Activated naive CD8-positive, alpha-beta T cell treated with anti-CD3 and anti-CD28 coated beads, Interleukin-2, amount 10 ng/mL, durations not matched to agents 7 days and 5 days (primary cell): ENCODE measurements around the gene WDR7. TPM values are rescaled to one million over a fixed set of nuclear protein-coding genes. Genes with fewer than 3 reads are reported as not detected.

Source experiments
- ATAC-seq: fragments of 150-1000 bp; cut with Tn5 transposase; one replicate; pipeline ENCODE4 v1.10.0; 2021; ENCODE audit warnings: low read depth, moderate library complexity
- POLR2A ChIA-PET: fragments of 350-600 bp; sonication (Branson Sonifier 250); formaldehyde crosslinking; loops from one replicate; lab custom pipeline; 2021; ENCODE audit warnings: antibody characterized with exemption; lab: Charles Lee
- DNase-seq: peaks from one replicate; pipeline ENCODE4 v3.0.0; 2021
- H3K27ac Mint-ChIP-seq: one replicate; pipeline ENCODE4 v1.8.0; 2022; ENCODE audit warnings: mild to moderate bottlenecking, mixed read lengths
- H3K27me3 Mint-ChIP-seq: one replicate; pipeline ENCODE4 v1.8.0; 2022; ENCODE audit warnings: mild to moderate bottlenecking, moderate library complexity, mixed read lengths
- H3K36me3 Mint-ChIP-seq: one replicate; pipeline ENCODE4 v1.8.0; 2021; ENCODE audit warnings: mild to moderate bottlenecking, mixed read lengths
- H3K4me1 Mint-ChIP-seq: one replicate; pipeline ENCODE4 v1.8.0; 2021; ENCODE audit warnings: mixed read lengths
- H3K4me3 Mint-ChIP-seq: one replicate; pipeline ENCODE4 v1.8.0; 2022; ENCODE audit warnings: mild to moderate bottlenecking, moderate library complexity, mixed read lengths
- H3K9me3 Mint-ChIP-seq: one replicate; pipeline ENCODE4 v1.8.0; 2021; ENCODE audit warnings: mixed read lengths
- total RNA-seq, 2 experiments: library from RNA; stranded (reverse); gene quantifications; one replicate each; pipeline ENCODE4 v1.2.3, GENCODE V29; 2021

WDR7 gene
- total RNA-seq, 2 experiments from 2014 or later = 42.8 to 43.1 TPM

DNA sequence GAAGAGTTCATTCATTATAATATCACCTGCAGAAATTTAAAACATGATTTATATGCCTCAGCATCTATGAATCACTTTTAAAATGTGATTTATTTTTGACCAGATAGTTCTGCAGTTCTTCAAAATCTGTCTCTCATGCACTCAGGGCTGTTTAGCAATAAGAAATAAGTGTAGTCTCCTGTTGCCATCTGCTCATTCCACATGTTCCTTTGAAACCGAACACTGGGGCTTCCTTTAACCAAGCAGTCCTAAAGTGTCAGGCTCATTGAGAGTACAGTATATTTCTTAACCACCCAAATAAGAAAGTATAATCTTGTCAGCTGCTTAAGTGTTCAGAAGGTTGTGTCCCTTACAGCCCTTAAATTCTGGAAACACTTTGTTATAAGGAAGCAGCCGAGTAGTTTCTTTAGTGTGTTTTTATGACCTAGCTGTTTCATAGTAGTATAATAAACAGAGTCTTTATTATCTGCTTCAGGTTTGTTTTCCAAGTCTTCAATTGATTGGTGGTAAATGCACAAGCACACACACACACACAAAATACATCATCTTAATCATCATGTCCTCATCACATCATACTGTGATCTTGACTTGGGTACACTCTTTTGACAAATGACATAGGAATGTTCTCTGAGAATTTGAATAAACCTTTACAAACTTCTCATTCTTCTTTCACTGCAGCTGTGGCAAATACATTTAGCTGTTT lies 10.4 kb downstream of the WDR7 start:
- no peak for DNase-seq
- H3K9me3 Mint-ChIP-seq = no peaks in the 10 kb centered on the region
- ATAC-seq = no peak
- peaks cover 16% of the 10 kb centered on the region for H3K36me3 Mint-ChIP-seq
- no peak overlapping the region for H3K4me3 Mint-ChIP-seq
- no peak overlapping the region for H3K27ac Mint-ChIP-seq
- POLR2A ChIA-PET = interaction anchor here (1.4 to 2.2 kb wide), 2 partner anchors 10 to 48 kb away, joined by 3 to 9 read pairs; partner anchors contain the start of gene WDR7
- peaks cover 11% of the 10 kb centered on the region for H3K4me1 Mint-ChIP-seq
- no peaks in the 10 kb centered on the region for H3K27me3 Mint-ChIP-seq

DNA sequence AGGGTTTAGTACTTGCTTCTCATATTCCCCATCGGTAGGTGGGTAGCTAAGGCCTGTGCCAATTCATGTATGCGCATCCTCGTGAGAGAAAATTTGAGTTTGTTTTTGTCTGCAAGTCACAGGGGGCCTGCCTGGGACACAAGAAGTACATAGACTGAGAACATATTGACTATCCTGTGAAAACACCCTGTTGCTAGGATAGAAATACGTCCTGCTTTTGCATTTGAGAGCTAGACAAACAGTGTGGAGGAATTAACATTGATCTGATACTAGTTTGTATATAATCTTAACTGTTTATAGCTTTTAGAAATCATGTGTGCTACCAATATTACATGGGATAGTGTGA lies 10.9 kb downstream of the WDR7 start:
- Mint-ChIP-seq H3K4me1 (peaks cover 11% of the 10 kb centered on the region), H3K36me3 (peaks cover 16% of the 10 kb centered on the region), H3K27me3 (no peaks in the 10 kb centered on the region), H3K27ac (no peak overlapping the region), H3K9me3 (no peaks in the 10 kb centered on the region), H3K4me3 (no peak overlapping the region)
- no peak for ATAC-seq
- POLR2A ChIA-PET = interaction anchor here (2.2 kb wide), 1 partner anchor 11 kb away, joined by 9 read pairs; the partner anchor contains the start of gene WDR7
- no peak for DNase-seq

DNA sequence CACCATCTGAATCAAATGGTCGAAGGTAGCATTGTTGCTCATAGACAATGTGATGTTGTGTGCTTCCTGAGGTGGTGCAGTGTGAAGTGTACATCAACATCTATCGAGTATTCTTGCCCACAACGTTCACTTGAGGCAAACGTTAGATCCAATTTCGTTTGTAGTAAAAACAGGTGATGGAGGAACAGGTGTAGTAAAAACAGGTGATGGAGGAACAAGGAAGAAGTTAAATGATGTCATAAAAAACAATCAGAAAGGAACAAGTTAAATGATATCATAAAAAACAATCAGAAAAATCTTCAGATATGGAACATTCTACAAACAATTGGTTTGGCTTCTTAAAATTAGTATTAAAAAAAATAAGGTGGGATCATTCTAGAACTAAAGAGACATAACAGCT lies 11.3 kb downstream of the WDR7 start:
- peaks cover 11% of the 10 kb centered on the region for H3K4me1 Mint-ChIP-seq
- H3K9me3 Mint-ChIP-seq = no peaks in the 10 kb centered on the region
- POLR2A ChIA-PET = interaction anchor here (2.2 kb wide), 1 partner anchor 11 kb away, joined by 9 read pairs; the partner anchor contains the start of gene WDR7

GRCh38 chr18:56662902-56663301 lies 11.7 kb downstream of the WDR7 start:
- Mint-ChIP-seq H3K9me3 (no peaks in the 10 kb centered on the region), H3K4me1 (peaks cover 11% of the 10 kb centered on the region), H3K27ac (no peak overlapping the region), H3K36me3 (peaks cover 14% of the 10 kb centered on the region), H3K4me3 (no peak overlapping the region), H3K27me3 (no peaks in the 10 kb centered on the region)
- ATAC-seq (no peak), DNase-seq (no peak)
- POLR2A ChIA-PET = interaction anchor here (2.2 kb wide), 1 partner anchor 11 kb away, joined by 9 read pairs; the partner anchor contains the start of gene WDR7

More for the DNA sequence above, 11.3 kb downstream of the WDR7 start:
- no peak overlapping the region for H3K4me3 Mint-ChIP-seq
- peaks cover 16% of the 10 kb centered on the region for H3K36me3 Mint-ChIP-seq
- ATAC-seq = no peak
- H3K27ac Mint-ChIP-seq = no peak overlapping the region
- no peak for DNase-seq
- H3K27me3 Mint-ChIP-seq = no peaks in the 10 kb centered on the region

DNA sequence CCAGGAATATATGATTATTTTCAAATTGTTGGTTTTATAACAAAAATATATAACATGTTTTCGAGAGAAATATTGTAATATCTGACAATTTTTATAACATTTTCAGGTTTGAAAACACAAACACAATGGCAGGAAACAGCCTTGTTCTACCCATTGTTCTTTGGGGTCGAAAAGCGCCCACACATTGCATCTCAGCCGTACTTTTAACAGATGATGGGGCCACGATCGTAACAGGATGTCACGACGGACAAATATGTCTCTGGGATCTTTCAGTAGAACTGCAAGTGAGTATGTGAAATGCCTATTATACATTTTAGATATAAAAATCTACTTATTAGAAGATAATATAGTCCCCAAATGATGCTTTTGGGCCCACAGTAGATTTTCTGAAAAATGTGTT lies 21.2 kb downstream of the WDR7 start:
- peaks cover 14% of the 10 kb centered on the region for H3K4me1 Mint-ChIP-seq
- DNase-seq (no peak), ATAC-seq (no peak)
- peaks cover 17% of the 10 kb centered on the region for H3K36me3 Mint-ChIP-seq
- H3K27me3 Mint-ChIP-seq = no peaks in the 10 kb centered on the region
- POLR2A ChIA-PET = no interaction called here
- no peak overlapping the region for H3K27ac Mint-ChIP-seq
- H3K9me3 Mint-ChIP-seq = no peaks in the 10 kb centered on the region
- no peak overlapping the region for H3K4me3 Mint-ChIP-seq

GRCh38 chr18:56672981-56673380 lies 21.8 kb downstream of the WDR7 start:
- POLR2A ChIA-PET = no interaction called here
- no peaks in the 10 kb centered on the region for H3K9me3 Mint-ChIP-seq
- H3K36me3 Mint-ChIP-seq = peaks cover 21% of the 10 kb centered on the region
- H3K27ac Mint-ChIP-seq = no peak overlapping the region
- ATAC-seq (no peak), DNase-seq (no peak)
- H3K27me3 Mint-ChIP-seq = no peaks in the 10 kb centered on the region
- peaks cover 14% of the 10 kb centered on the region for H3K4me1 Mint-ChIP-seq
- H3K4me3 Mint-ChIP-seq = no peak overlapping the region

GRCh38 chr18:56676639-56677038 lies 25.5 kb downstream of the WDR7 start:
- Mint-ChIP-seq H3K4me1 (peaks cover under 1% of the 10 kb centered on the region), H3K27ac (no peak overlapping the region), H3K36me3 (peaks cover 25% of the 10 kb centered on the region), H3K4me3 (no peak overlapping the region), H3K27me3 (no peaks in the 10 kb centered on the region), H3K9me3 (no peaks in the 10 kb centered on the region)
- POLR2A ChIA-PET = no interaction called here
- ATAC-seq = no peak
- DNase-seq = no peak

DNA sequence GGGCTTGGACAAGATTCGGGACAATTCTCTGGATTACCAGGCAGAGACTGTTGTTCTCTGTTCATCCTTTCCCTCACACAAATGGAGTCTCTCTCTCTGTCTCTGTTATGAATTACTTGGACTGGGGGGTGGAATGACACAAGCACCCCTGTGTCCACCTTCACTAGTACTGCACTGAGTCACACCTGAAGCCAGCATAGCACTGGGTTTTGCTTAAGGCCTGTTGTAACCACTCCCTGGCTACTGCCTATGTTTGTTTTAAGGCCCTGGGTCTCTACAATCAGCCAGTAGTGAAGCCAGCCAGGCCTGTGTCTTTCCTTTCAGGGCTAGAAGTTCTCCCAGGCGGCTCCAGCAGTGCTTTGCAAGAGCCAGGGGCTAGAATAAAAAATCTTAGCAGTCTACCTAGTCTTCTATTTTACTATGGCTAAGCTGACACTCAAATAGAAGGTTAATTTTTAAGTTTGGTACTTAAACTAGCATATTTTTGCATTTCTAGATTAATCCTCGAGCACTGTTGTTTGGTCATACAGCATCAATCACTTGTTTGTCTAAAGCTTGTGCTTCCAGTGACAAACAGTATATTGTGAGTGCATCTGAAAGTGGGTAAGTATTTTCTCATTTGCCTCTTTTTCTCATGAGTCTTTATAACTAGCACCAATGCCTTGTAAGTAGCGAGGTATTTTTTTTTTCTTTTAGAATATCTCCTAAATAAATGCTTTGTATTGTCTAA lies 27.8 kb downstream of the WDR7 start:
- H3K36me3 Mint-ChIP-seq = peaks cover 21% of the 10 kb centered on the region
- DNase-seq = no peak
- ATAC-seq = no peak

DNA sequence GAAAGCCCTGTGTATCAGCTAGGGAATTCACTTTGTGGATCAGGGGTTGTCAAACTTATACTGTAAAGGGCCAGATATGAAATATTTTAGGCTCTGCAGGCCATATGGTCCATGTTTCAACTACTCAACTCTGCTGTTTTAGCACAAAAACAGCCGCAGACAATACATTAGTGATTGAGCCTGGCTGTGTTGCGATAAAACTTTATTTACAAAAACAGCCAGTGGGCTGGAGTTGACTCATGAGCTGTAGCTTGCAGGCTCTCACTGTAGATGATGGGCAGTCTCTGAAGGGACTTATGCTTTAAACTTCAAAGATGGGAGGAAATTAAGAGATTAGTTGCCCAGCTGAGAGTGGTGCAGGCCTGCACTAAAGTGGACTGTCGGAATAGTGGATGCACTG lies 33.1 kb downstream of the WDR7 start:
- DNase-seq (no peak), ATAC-seq (no peak)
- H3K36me3 Mint-ChIP-seq = peaks cover 10% of the 10 kb centered on the region
- peaks cover 2% of the 10 kb centered on the region for H3K4me1 Mint-ChIP-seq
- POLR2A ChIA-PET = no interaction called here
- H3K4me3 Mint-ChIP-seq = no peak overlapping the region
- H3K27ac Mint-ChIP-seq = no peak overlapping the region
- H3K9me3 Mint-ChIP-seq = no peaks in the 10 kb centered on the region
- H3K27me3 Mint-ChIP-seq = no peaks in the 10 kb centered on the region

More for the DNA sequence above, 27.8 kb downstream of the WDR7 start:
- H3K27me3 Mint-ChIP-seq = no peaks in the 10 kb centered on the region
- no peak overlapping the region for H3K27ac Mint-ChIP-seq
- H3K4me3 Mint-ChIP-seq = no peak overlapping the region
- POLR2A ChIA-PET = no interaction called here
- H3K9me3 Mint-ChIP-seq = no peaks in the 10 kb centered on the region
- peaks cover 2% of the 10 kb centered on the region for H3K4me1 Mint-ChIP-seq

DNA sequence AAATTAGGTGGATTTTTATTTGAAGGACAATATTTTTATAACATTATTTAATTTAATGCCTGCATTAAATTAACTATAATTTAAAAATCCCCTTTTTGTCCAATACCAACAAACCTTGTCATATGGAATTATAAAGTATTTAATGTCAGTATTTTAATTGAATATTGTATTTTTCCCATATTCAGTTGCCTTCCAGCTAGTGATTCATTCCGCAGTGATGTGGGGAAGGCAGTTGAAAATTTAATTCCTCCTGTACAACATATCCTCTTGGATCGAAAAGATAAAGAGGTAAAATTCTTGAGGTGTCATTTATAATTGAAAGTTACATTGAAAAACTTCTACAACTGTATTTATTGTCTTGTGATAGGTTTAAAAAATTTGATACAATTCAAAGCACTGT lies 40.4 kb downstream of the WDR7 start:
- ATAC-seq (no peak), DNase-seq (no peak)

GRCh38 chr18:56696966-56697365 lies 45.8 kb downstream of the WDR7 start:
- Mint-ChIP-seq H3K27me3 (no peaks in the 10 kb centered on the region), H3K9me3 (no peaks in the 10 kb centered on the region), H3K36me3 (peaks cover 2% of the 10 kb centered on the region), H3K4me3 (no peak overlapping the region), H3K27ac (no peak overlapping the region), H3K4me1 (no peaks in the 10 kb centered on the region)
- DNase-seq (no peak), ATAC-seq (no peak)
- POLR2A ChIA-PET = no interaction called here

More for the DNA sequence above, 40.4 kb downstream of the WDR7 start:
- POLR2A ChIA-PET = interaction anchor here (0.6 kb wide), 1 partner anchor 928 kb away, joined by 3 read pairs; no protein-coding TSS in a partner anchor
- H3K27me3 Mint-ChIP-seq = no peaks in the 10 kb centered on the region
- H3K27ac Mint-ChIP-seq = no peak overlapping the region
- no peaks in the 10 kb centered on the region for H3K4me1 Mint-ChIP-seq
- no peak overlapping the region for H3K4me3 Mint-ChIP-seq
- no peaks in the 10 kb centered on the region for H3K9me3 Mint-ChIP-seq
- peaks cover 2% of the 10 kb centered on the region for H3K36me3 Mint-ChIP-seq

GRCh38 chr18:56702946-56703345 lies 51.8 kb downstream of the WDR7 start:
- Mint-ChIP-seq H3K4me3 (no peak overlapping the region), H3K27me3 (no peaks in the 10 kb centered on the region), H3K9me3 (no peaks in the 10 kb centered on the region), H3K4me1 (no peaks in the 10 kb centered on the region), H3K27ac (no peak overlapping the region), H3K36me3 (peaks cover 5% of the 10 kb centered on the region)
- DNase-seq (no peak), ATAC-seq (no peak)
- POLR2A ChIA-PET = no interaction called here

- POLR2A ChIA-PET = interaction anchor here (1.0 kb wide), 1 partner anchor 48 kb away, joined by 3 read pairs; no protein-coding TSS in a partner anchor
- no peaks in the 10 kb centered on the region for H3K9me3 Mint-ChIP-seq
- peak; percentile 100 for ATAC-seq
- H3K4me3 Mint-ChIP-seq = no peak overlapping the region
- peaks cover 5% of the 10 kb centered on the region for H3K4me1 Mint-ChIP-seq
- DNase-seq = no peak
- no peak overlapping the region for H3K27ac Mint-ChIP-seq
- H3K27me3 Mint-ChIP-seq = no peaks in the 10 kb centered on the region
- H3K36me3 Mint-ChIP-seq = peaks cover 5% of the 10 kb centered on the region
These were observed 58.3 kb downstream of the WDR7 start for GRCh38 chr18:56709463-56709862.
